Measurements from ENCODE around the gene ZNF276. TPM values are rescaled to one million over a fixed set of nuclear protein-coding genes. Genes with fewer than 3 reads are reported as not detected.
"Not testable (repeated sequence)": the region's sequence is repeated elsewhere in the genome, so short reads cannot be mapped to it uniquely, and the experiment has no call there.

Gene ZNF276
- total and polyA plus RNA-seq, 2 donors = 17.9 to 19.6 TPM

DNA sequence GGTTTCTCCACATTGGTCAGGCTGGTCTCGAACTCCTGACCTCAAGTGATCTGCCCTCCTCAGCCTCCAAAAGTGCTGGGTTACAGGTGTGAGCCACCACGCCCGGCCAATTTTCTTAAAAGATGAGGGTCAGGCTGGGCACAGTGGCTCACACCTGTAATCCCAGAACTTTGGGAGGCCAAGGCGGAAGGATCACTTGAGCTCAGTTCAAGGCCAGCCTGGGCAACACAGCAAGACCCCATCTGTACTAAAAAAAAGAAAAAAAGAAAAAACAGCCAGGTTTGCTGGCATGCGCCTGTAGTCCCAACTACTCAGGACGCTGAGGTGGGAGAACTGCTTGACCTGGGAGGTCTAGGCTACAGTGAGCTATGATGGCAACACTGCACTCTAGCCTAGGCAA is 62.6 kb downstream of the ZNF276 start:
- not testable (repeated sequence) for H3K4me3 ChIP-seq (ENCODE audit: low read depth, low read length); H3K36me3 ChIP-seq (ENCODE audit: insufficient read depth); H3K4me1 ChIP-seq (ENCODE audit: insufficient read depth); DNase-seq (ENCODE audit: extremely low spot score); H3K27ac ChIP-seq (ENCODE audit: low read depth)
- WGBS = 94% methylated on average over 6 of the region's 6 CpGs

GRCh38 chr16:89784406-89784805 is 63.1 kb downstream of the ZNF276 start:
- Histone ChIP-seq H3K4me3 (ENCODE audit: low read depth, low read length) (no peak overlapping the region), H3K36me3 (ENCODE audit: insufficient read depth) (no peaks in the 10 kb centered on the region), H3K4me1 (ENCODE audit: insufficient read depth) (no peaks in the 10 kb centered on the region), H3K27ac (ENCODE audit: low read depth) (no peak overlapping the region)
- no peak for DNase-seq (ENCODE audit: extremely low spot score)
- WGBS = 84% methylated on average over 7 of the region's 7 CpGs

- Histone ChIP-seq H3K36me3 (ENCODE audit: insufficient read depth) (no peaks in the 10 kb centered on the region), H3K27ac (ENCODE audit: low read depth) (no peak overlapping the region), H3K4me3 (ENCODE audit: low read depth, low read length) (no peak overlapping the region), H3K4me1 (ENCODE audit: insufficient read depth) (no peaks in the 10 kb centered on the region)
- no peak for DNase-seq (ENCODE audit: extremely low spot score)
- WGBS = 95% methylated on average over 11 of the region's 11 CpGs
These were observed 64.3 kb downstream of the ZNF276 start for GRCh38 chr16:89785523-89786155.

DNA sequence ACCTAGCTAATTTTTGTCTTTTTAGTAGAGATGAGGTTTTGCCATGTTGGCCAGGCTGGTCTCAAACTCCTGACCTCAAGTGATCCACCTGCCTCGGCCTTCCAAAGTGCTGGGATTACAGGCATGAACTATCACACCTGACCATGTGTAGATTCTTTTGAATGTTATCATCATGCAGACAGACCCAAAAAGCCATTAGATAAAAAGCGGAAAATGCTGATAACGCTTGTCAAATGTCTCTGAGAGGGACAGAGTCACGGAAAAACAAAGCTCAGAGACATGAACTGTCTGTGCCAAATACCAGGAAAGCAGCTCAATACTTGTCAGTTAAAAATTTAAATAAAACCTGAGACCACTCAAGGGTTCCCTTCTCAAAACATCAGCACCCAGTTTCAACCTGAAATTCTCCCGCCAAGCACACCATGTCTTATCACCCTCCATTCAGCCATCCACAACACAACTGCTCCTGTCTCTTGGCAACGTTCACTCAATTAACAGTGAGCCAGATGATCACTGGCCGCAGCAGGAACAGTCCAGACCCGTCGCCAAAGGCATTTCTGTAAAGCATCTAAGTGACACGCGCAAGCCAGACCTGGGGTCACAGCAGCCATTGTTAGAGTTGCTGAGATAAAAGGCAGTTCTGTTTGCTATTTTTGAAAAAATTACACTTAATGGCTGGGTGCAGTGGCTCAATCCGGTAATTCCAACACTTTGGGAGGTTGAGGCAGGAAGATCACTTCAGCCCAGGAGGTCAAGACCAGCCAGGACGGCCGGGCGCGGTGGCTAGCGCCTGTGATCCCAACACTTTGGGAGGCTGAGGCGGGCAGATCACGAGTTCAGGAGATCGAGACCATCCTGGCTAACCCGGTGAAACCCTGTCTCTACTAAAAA is 65.4 kb downstream of the ZNF276 start:
- Histone ChIP-seq H3K4me3 (ENCODE audit: low read depth, low read length) (no peak overlapping the region), H3K4me1 (ENCODE audit: insufficient read depth) (no peaks in the 10 kb centered on the region), H3K36me3 (ENCODE audit: insufficient read depth) (no peaks in the 10 kb centered on the region), H3K27ac (ENCODE audit: low read depth) (no peak overlapping the region)
- DNase-seq (ENCODE audit: extremely low spot score) = no peak
- 96% methylated on average over 21 of the region's 21 CpGs for WGBS

DNA sequence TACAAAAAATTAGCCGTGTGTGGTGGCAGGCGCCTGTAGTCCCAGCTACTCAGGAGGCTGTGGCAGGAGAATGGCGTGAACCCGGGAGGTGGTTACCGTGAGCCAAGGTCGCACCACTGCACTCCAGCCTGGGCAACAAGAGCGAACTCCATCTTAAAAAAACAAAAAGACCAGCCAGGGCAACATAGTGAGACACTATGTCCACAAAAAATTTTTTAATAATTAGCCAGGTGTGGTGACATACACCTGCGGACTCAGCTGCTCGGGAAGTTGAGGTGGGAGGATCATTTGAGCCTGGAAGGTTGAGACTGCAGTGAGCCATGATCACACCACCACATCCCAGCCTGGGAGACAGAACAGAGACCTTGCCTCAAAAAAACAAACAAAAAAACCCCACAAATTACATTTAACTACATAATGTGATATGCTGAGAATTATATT is 66.0 kb downstream of the ZNF276 start:
- DNase-seq (ENCODE audit: extremely low spot score) = no peak
- no peak overlapping the region for H3K27ac ChIP-seq (ENCODE audit: low read depth)
- 96% methylated on average over 9 of the region's 9 CpGs for WGBS
- no peaks in the 10 kb centered on the region for H3K36me3 ChIP-seq (ENCODE audit: insufficient read depth)
- no peaks in the 10 kb centered on the region for H3K4me1 ChIP-seq (ENCODE audit: insufficient read depth)
- no peak overlapping the region for H3K4me3 ChIP-seq (ENCODE audit: low read depth, low read length)

Other genes with a start within 250 kb of the ZNF276 start
- gene ANKRD11, start 231.0 kb upstream of the ZNF276 start, total RNA-seq = 51.2 TPM
- 73.3 TPM for gene ANKRD11, start 231.0 kb upstream of the ZNF276 start, polyA plus RNA-seq
- 77.8 TPM for gene SPG7, start 213.1 kb upstream of the ZNF276 start, total RNA-seq
- 85.4 TPM for gene SPG7, start 213.1 kb upstream of the ZNF276 start, polyA plus RNA-seq
- 2,031 TPM for gene RPL13, start 160.9 kb upstream of the ZNF276 start, total RNA-seq
- gene RPL13, start 160.9 kb upstream of the ZNF276 start, polyA plus RNA-seq = 7,650 TPM
- not detected for gene CPNE7, start 145.8 kb upstream of the ZNF276 start, total RNA-seq
- gene CPNE7, start 145.8 kb upstream of the ZNF276 start, polyA plus RNA-seq = 1.8 TPM
- 0.58 TPM for gene DPEP1, start 107.9 kb upstream of the ZNF276 start, total RNA-seq
- 0.41 TPM for gene DPEP1, start 107.9 kb upstream of the ZNF276 start, polyA plus RNA-seq
- gene CHMP1A, start 63.8 kb upstream of the ZNF276 start, total RNA-seq = 27.9 TPM
- 85.7 TPM for gene CHMP1A, start 63.8 kb upstream of the ZNF276 start, polyA plus RNA-seq
- gene SPATA33, start 63.7 kb upstream of the ZNF276 start, total RNA-seq = 3.3 TPM
- 5.2 TPM for gene SPATA33, start 63.7 kb upstream of the ZNF276 start, polyA plus RNA-seq
- gene CDK10, start 34.8 kb upstream of the ZNF276 start, total RNA-seq = 31.9 TPM
- gene CDK10, start 34.8 kb upstream of the ZNF276 start, polyA plus RNA-seq = 58.5 TPM
- gene SPATA2L, start 19.8 kb upstream of the ZNF276 start, total RNA-seq = 5.2 TPM
- gene SPATA2L, start 19.8 kb upstream of the ZNF276 start, polyA plus RNA-seq = 10.8 TPM
- gene VPS9D1, start 639 bp upstream of the ZNF276 start, total RNA-seq = 5.7 TPM
- 11.0 TPM for gene VPS9D1, start 639 bp upstream of the ZNF276 start, polyA plus RNA-seq
- gene FANCA, start 95.1 kb downstream of the ZNF276 start, total RNA-seq = 9.6 TPM
- 1.7 TPM for gene FANCA, start 95.1 kb downstream of the ZNF276 start, polyA plus RNA-seq
- 5.4 TPM for gene SPIRE2, start 106.9 kb downstream of the ZNF276 start, total RNA-seq
- 6.4 TPM for gene SPIRE2, start 106.9 kb downstream of the ZNF276 start, polyA plus RNA-seq
- 107 TPM for gene TCF25, start 152.1 kb downstream of the ZNF276 start, total RNA-seq
- 128 TPM for gene TCF25, start 152.1 kb downstream of the ZNF276 start, polyA plus RNA-seq
- 3.8 TPM for gene MC1R, start 197.3 kb downstream of the ZNF276 start, total RNA-seq
- gene MC1R, start 197.3 kb downstream of the ZNF276 start, polyA plus RNA-seq = 7.0 TPM
- gene TUBB3, start 201.8 kb downstream of the ZNF276 start, total RNA-seq = 28.0 TPM
- gene TUBB3, start 201.8 kb downstream of the ZNF276 start, polyA plus RNA-seq = 16.1 TPM
- 27.5 TPM for gene DEF8, start 227.2 kb downstream of the ZNF276 start, total RNA-seq
- 84.4 TPM for gene DEF8, start 227.2 kb downstream of the ZNF276 start, polyA plus RNA-seq

Measured in urinary bladder (tissue), 4 donors.